SKM-1 (cell line): ENCODE results near the gene TMEM135.
A peak's percentile ranks its signal among the peaks of the same experiment; 100 is the strongest.
"Not testable (repeated sequence)": the region's sequence is repeated elsewhere in the genome, so short reads cannot be mapped to it uniquely, and the experiment has no call there.

Source experiments
- DNase-seq: peaks from one replicate; lab custom pipeline; 2025; ENCODE audit not compliant: unreplicated experiment; lab: John Stamatoyannopoulos, UW

TMEM135 gene

DNA sequence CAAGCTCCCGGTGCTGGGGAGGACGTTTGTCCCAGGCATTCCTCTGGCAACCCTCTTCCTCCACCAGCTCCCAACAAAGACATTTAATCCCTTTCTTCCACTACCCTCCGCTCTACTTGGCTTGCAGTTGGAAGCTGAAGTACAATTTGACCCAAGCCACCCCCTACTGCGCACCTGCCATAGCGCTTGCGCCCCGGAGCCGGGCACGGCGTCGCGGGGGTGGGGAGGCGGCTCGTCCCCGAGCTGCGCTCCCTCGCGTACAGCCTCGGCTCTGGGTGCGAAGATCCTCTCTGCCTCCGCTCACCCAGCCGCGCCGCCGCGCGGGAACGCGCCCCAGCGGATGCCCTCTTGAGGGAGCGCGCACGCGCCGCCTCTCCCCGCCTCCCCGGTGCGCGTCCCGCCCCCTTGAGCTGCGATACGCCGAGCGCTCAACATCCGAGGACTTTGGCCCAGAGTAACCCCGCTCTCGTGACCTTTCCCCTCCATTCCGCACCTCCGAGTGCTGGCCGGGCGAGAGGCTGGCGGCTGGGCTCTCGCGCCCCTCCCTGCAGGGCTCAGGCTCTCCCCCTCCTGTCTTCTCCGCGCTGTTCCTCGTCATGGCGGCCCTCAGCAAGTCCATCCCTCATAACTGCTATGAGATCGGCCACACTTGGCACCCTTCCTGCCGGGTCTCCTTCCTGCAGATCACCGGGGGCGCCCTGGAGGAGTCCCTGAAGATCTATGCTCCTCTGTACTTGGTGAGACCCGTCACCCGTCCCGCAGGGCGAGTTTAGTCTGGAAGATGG, at the start of gene TMEM135:
TMEM135 (plus strand) TSS at position 485 of the 785 bp plus-strand sequence; CDS start at position 597, 112 bp downstream.
- DNase-seq, result peak; percentile 93

DNA sequence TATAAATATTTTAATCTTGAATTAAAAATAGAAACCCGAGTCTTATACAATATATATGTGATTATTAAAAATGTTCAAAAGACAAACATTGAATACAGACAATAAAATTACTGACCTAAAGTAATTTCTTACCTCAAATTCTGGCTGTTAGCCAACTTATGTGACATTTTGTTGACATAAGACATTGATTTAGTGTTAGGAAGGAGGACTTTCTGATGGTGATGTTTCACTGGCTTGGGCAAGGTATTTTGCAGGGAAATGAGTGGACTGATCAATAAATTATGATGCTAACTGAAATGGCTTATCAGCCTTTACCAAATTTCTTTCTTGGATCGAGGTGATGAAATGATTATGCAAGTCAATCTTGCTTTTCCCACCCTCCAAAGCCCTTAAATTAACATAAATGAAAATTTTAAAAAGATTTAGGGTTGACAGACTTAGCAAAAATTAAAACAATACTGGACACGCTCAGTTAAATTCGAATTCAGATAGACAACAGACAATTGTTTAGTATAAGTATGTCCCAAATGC, 49.3 kb upstream of the TMEM135 start:
- DNase-seq, result no peak

DNA sequence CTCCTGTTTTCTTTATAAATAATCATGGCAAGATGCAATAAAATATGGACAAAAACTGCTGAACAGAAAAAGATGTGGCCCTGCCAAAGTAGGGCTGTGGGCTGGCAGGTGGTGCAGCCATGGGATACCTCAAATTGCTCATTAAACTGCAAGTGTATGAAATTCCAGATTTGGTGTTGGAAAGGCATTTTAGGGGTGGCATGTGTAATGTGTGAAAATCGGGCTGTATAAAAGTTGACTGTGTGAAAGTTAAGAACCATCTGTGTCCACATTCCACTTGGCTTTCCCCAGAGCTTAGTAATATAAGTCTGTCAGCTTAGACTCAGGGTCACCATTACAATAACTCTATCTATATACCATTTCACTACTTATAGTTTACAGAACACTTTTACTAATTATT, 47.7 kb upstream of the TMEM135 start:
- DNase-seq, result no peak

- DNase-seq, result no peak
Measured at GRCh38 chr11:86990515-86990914, 47.2 kb upstream of the TMEM135 start.

DNA sequence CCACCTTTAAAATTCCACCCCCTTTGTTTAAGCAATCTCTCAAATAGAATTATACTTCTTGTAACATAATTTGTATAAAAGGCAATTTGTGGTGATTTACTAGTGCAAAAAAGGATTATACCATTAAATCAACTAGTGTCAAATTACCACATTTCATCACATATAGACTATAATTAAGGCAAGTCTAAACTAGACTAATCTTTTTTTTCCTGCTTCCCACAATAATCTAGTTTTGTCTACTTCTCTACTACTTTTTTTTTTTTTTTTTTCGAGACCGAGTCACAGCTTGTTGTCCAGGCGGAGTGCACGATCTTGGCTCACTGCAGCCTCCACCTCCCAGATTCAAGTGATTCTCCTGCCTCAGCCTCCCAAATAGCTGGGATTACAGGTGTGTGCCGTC, 46.4 kb upstream of the TMEM135 start:
- DNase-seq, result no peak

DNA sequence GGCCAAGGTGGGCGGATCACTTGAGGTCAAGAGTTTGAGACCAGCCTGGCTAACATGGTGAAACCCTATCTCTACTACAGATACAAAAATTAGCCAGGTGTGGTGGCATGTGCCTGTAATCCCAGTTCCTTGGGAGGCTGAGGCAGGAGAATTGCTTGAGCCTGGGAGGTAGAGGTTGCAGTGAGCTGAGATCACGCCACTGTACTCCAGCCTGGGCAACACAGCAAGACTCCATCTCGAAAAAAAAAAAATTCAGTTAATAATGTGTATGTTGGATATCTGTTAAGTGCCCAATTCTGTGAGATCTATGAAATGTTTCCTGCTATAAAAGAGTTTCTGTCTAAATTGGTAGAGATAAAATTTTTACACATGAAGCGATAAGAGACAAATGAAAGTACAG, 45.4 kb upstream of the TMEM135 start:
- DNase-seq, result not testable (repeated sequence)

GRCh38 chr11:86993031-86993430, 44.7 kb upstream of the TMEM135 start:
- DNase-seq, result no peak

- no peak for DNase-seq
Measured at GRCh38 chr11:86996953-86997570, 40.7 kb upstream of the TMEM135 start.

DNA sequence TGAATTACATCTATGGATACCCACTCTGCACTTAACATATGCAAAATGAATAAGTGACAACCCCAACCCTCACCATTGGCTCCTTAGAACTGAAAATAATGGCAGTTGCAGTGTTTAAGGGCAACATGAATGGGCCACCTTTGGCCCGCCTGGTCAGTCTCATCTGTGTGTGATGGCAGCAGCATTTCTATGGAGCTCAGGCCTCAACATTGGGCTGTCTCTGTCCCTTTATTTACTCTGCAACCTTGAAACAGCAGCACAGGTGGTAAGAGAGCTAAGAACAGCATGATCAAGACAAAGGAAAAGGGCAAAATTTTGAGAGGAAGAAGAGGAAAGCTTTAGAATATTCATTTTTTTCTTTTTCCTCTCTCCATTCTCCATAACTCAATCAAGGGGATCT, 38.3 kb upstream of the TMEM135 start:
- DNase-seq, result no peak

GRCh38 chr11:86999859-87000753, 37.6 kb upstream of the TMEM135 start:
- DNase-seq, result no peak

- no peak for DNase-seq
Measured at GRCh38 chr11:87002918-87003317, 34.8 kb upstream of the TMEM135 start.

GRCh38 chr11:87004281-87004680, 33.5 kb upstream of the TMEM135 start:
- DNase-seq, result not testable (repeated sequence)

- DNase-seq, result no peak
Measured at GRCh38 chr11:87005569-87005921, 32.2 kb upstream of the TMEM135 start.

DNA sequence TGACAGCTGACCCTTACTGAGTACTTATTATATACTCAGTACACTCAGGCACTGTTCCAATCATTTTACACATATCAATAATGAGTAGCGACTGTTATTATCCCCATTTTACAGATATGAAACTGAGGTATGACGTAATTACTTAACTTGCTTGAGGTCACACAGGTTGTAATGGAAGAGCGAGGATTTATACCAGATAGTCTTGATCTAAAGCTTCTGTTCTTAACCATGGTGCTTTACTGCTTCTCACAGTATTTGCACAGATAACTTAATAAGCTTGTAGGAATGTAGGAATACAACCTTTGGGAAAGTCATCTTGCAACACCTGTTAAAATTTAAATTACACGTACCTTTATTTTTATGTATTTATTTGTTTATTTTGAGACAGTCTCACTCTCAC, 31.7 kb upstream of the TMEM135 start:
- no peak for DNase-seq

DNA sequence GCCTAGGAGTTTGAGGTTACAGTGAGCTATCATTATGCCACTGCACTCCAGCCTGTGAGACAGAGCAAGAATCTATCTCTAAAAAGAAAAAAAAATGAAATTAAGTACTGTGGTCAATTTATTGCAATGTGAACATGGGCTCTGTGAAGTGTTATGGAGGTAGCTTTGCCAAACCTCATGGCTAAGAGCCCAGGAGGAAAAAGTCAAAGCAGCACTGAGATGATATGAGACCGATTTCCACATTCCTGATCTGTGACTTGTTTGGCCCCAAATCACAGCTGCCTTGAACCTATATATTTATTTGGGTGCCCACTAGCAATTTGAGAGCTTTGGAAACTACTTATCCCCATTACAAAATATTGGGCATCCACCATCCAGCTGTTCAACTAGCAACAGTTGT, 29.8 kb upstream of the TMEM135 start:
- DNase-seq, result no peak

DNA sequence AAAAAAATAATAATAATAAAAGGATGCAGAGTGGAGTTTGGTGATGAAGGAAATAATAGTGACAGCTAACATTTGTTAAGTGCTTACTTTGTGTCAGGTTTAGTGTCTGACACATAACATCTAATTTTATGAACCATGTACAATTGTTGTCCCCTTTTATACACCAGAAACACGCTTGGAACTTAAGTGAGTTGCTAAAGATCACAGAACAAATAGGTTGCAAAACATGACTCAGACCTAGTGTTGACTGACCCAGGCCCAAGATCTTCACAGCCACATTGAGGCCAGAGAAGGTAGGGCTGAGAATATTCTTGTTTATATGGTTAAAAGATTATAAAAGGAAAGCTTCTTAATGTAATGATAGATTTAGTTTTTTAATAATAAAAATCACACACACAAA, 25.6 kb upstream of the TMEM135 start:
- no peak for DNase-seq

GRCh38 chr11:87012673-87013072, 25.1 kb upstream of the TMEM135 start:
- no peak for DNase-seq

DNA sequence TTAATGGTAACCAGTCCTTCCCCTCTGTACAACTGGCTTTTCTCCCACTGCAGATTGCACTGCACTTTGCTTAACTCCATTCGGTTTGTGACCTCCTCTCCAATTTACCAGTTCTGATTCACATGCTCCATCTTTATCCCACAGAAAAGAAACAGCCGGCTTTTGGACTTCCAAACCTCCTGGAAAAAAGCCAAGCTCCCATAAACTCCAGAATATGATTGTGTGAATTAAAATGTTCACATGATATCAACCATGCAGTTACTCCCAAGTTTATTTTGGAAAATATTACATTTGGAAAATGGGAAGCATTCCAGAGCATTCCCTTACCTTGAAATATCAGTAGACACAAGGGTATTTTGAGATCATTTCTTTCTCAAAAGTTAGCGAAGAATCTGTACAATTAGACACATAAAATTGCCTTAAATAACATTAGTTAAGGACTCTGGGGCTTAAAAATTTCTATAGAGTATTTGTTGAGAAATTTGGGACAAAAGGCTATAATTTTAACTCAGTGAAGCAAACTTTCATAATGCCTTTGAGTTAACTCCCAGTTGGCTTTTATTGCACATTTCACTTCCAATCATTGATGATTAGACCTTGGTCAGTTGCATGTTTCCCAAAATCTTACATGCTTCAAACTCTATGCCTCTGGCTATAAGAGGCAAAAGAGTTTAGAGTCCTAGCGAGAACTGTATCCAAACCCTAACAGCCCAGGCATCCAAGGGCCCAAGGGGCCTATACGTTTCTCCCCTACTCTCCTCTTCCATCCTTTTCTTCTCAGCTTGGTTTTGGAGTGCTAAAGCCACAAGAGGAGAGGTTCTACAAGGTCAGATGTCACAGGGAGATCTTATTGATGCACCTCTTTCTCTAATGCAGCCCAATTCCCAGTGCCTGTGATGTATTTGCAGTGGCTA, 23.6 kb upstream of the TMEM135 start:
- DNase-seq, result no peak

DNA sequence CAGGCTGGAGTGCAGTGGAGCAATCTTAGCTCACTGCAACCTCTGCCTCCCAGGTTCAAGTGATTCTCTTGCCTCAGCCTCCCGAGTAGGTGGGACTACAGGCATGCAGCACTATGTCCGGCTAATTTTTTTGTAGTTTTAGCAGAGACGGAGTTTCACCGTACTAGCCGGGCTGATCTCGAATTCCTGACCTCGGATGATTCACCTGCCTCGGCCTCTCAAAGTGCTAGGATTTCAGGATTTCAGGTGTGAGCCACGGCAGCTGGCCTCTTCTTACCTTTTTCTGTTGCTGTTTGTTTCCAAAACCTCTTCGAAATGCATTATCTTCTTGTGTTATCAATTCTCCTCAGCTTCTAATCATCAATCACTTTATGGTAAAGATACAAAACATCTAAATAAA, 22.1 kb upstream of the TMEM135 start:
- no peak for DNase-seq

GRCh38 chr11:87019613-87020271, 18.0 kb upstream of the TMEM135 start:
- DNase-seq, result no peak
